NT2/D1 (cell line): ENCODE results near the gene SLC16A11.

Experiments
- SUZ12 ChIP-seq: IDR thresholded peaks from 2 replicates; pipeline ENCODE4 v1.6.1; 2011; ENCODE audit not compliant: insufficient read length, insufficient read depth; ENCODE audit errors: extremely low read depth
- YY1 ChIP-seq: IDR thresholded peaks from 2 replicates; pipeline ENCODE4 v1.6.1; 2011; ENCODE audit not compliant: insufficient read length, insufficient read depth
- ZNF274 ChIP-seq: IDR thresholded peaks from 2 replicates; pipeline ENCODE4 v1.6.1; 2011; ENCODE audit warnings: mild to moderate bottlenecking, low read depth, low read length

DNA sequence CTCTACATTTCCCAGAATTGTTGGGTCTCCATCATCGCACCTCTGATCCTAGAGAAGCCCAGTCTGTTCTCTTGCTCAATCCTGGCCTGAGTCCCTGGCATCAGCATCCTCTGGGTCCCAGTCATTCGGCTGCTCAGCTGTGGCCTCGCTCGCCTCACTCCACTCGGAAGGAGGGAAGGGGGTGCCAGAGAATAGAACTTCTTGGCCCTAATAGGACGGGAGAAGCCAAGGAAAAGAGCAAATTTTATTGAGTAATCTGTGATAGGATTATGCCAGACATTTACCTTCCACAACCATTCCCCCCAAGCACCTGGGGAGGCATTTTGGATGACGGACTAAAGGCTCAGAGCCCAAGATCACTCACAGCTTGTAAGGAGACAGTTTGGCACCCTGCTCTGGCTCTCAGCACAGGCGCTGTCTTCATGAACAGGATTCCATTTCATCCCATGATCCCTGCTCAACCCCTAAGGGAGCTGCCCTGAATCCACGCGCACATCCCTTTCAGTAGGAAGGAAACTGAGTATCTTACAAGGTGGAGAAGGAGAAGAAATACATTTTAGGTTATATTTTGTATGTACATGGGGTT, 36.7 kb upstream of the SLC16A11 start:
- TF ChIP-seq YY1 (no peak), SUZ12 (no peak), ZNF274 (no peak)
